Tibial nerve (tissue), 3 donors: ENCODE measurements around the gene P2RY14.

Experiments used
- CTCF ChIP-seq, 5 experiments: fragments of 200-600 bp in 3 of 5; fragments of 450-650 bp in 2 of 5; sonication (generic) in 3 of 5; IDR thresholded peaks; one replicate each; pipeline ENCODE4 v1.5.1; 2016 to 2019; ENCODE audit warnings: antibody characterized with exemption in 5 of 5, mild to moderate bottlenecking in 3 of 5, moderate library complexity in 2 of 5
- POLR2A ChIP-seq, 2 donors: fragments of 450-650 bp; IDR thresholded peaks; one replicate each; pipeline ENCODE4 v1.6.1; 2017; ENCODE audit warnings: antibody characterized with exemption in 2 of 2, mild to moderate bottlenecking in 2 of 2, moderate library complexity in 2 of 2

DNA sequence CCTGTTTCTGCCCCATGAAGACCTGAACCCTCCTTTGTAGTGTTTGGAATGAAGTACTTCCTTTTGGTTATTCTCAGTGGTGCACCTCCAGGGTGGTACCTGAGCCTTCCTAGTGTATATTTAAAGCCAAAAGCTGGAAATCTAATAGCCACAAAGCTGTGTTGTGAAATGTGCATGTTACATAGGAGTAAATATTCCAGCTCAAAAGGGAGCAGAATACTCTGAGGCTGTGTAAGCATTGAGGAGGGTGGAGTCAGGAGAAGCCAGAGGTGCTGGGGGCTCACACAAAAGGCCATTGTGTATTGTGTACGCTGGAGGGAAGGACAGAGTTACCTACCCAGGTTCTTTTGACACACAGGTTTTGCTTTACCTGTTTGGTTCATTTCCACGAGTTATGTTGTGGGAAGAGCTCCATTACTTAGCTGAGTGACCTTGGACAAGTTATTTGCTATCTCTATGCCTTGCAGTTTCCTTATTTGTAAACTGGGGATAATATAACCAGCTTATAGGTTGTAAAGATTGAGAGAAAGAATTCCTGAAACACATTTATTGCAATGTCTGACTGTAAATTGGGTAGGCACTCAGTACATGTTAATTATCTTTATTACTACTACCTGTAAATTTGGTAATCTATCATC, 100.0 kb downstream of the P2RY14 start:
- no peak for TF ChIP-seq CTCF (IDR thresholded peaks at IDR 0.05)
- no peak for TF ChIP-seq POLR2A (IDR thresholded peaks at IDR 0.05)
